Activated naive CD4-positive, alpha-beta T cell treated with anti-CD3 and anti-CD28 coated beads, Interleukin-2, amount 50 U/mL, for 16 hours (primary cell): ENCODE results near the gene ODF4.
"Not testable (repeated sequence)": the region's sequence is repeated elsewhere in the genome, so short reads cannot be mapped to it uniquely, and the experiment has no call there.

Experiments
- DNase-seq: peaks from one replicate; pipeline ENCODE4 v3.0.0-alpha.2; 2020

The ODF4 gene

GRCh38 chr17:8369944-8370343, 30.3 kb downstream of the ODF4 start:
- no peak for DNase-seq

- no peak for DNase-seq
Measured at GRCh38 chr17:8371786-8372185, 32.1 kb downstream of the ODF4 start.

- no peak for DNase-seq
Measured at GRCh38 chr17:8372422-8372821, 32.8 kb downstream of the ODF4 start.

GRCh38 chr17:8373856-8374255, 34.2 kb downstream of the ODF4 start:
- not testable (repeated sequence) for DNase-seq

DNA sequence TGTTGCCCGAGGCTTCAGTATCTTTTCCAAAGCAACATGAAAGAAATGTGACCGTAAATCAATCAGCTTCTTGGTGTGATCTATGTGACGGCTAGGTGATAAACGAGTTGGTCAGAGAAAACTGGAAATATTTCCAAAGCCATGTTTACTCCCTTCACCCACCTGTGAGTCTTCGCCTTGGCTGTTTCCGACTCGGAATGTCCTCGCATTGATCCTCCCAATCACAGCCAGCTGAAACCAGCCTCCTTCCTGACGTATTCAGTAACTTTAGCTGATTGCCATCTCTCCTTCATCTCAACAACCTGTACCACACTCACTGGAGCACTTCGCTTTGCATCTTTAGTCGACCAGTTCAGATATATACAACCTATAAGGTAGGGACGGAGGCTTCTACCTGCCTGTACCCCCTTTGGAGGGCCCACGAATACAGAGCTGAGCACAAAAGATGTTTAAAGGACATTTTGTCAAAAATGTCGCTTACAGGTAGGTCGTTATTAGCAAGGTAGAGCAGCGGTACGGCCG, 36.2 kb downstream of the ODF4 start:
- DNase-seq, result no peak

DNA sequence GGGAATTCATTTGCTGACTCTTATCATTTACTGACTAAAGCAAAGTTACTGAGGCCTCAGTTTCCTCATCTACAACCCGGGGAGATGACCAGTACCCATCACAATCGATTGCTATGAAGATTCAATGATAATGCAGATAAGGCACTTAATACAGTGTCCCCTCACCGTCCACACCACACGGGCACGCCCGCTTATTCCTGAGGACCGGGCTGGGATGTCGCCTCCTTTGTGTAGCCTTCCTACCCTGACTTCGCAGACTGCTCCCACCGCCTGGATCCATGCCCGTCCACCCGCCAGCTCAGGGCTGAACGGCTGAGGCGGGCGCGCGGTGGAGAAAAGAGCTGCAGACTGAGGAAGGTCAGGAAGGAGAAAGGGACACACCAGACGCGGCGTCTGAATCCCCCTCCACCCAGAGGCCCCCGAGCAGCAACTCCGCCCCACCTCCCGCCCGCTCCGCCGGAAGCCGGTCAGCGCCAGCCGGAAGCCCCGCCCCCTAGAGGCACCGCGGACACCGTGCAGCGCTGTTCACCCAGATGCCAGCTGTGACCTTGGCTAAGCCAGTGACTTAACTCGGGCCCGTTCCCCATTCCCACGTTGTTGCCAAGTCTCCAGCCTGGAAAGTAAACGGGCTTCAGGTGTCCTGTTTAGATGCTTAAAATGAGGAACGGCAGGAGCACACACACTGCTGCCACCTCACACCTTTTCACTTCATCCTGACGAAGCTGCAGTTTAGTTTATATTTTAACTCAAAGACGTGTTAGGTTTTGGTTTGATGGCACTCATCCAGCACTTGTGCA, 36.8 kb downstream of the ODF4 start, which contains the start of gene KRABD2:
KRABD2 (minus strand) TSS at position 434 of the 797 bp plus-strand sequence.
- DNase-seq, result peak; percentile 92

GRCh38 chr17:8377422-8377821, 37.8 kb downstream of the ODF4 start:
- no peak for DNase-seq

- not testable (repeated sequence) for DNase-seq
Measured at GRCh38 chr17:8378117-8378516, 38.5 kb downstream of the ODF4 start.

- DNase-seq, result no peak
Measured at GRCh38 chr17:8380049-8380448, 40.4 kb downstream of the ODF4 start.

- no peak for DNase-seq
Measured at GRCh38 chr17:8382052-8382879, 42.6 kb downstream of the ODF4 start.

DNA sequence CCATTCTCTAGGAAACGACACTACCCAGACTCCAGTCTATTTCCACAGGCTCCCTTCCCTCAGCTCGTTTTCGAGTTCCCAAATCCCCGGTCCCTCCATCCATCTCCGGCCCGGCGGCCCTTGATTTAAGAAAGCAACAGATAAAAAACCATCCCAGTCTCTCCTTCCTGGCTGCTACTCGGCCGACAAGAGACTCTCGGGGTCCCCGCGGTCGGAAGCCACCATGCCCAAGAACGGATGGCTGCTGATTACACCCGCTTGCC, 43.2 kb downstream of the ODF4 start:
- no peak for DNase-seq

DNA sequence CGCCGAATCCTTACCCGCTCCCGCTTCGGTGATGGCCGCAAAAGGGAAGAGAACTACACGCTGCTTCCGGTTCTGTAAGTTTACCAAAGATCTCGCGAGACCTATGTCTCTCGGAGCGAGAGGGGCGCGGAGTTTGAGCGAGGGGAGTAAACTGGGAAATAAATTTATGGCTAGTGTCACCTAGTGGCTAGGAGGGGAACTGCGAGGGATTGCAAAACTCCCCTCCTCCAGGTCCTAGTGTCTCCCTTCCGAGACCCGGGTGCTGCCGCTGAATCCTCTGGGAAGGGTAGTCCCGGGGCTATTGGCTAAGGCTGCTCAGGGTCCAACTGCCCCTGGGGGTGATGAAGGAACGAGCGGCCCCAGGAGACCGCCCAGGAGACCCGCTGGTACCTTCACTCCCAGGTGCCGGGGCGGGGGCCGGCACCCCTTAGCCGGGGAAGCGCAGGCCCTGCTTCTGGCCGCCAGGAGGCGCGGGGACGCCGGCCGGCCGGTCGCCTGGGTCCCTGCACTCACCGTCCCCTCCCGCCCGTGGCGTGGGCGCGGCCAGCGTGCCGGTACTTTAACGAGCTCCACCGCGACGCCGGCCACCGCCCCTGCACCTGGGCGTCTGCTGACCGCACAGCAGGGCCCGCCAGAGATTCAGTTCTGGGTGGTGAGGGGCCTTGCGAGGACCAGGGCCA, 43.6 kb downstream of the ODF4 start, which contains the start of gene RPL26:
RPL26 (minus strand) TSS at position 51 of the 680 bp plus-strand sequence. CDS start 883 bp downstream, outside the sequence.
- DNase-seq, result peak; percentile 92

DNA sequence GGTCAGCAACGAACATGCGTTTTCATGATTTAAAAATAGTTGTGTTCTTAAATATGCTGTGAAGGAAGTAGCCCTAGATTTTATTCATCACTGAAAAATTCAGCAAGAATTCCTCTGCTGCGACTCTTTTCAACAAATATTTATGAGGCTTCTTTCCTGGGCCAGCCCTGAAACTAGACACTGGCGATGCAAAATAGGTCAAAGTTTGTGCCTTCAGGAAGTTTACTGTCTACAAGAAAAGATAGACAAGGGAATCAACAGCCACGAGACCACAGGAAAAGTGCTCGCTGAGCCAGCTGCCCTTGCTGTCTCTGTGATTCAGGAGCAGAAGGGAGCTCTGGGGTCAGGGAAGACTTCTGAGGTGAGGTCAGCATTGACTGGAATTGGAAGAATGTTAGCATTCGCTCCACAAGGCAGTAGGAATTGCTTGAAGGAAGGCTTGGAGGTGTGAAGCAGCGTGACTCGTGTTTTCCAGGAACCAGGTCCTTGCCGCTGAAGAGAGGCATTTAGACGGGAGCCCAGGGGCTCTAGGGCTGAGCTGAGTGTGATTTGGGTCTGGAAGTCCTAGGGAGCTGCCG, 45.2 kb downstream of the ODF4 start:
- no peak for DNase-seq

- DNase-seq, result no peak
Measured at GRCh38 chr17:8386841-8387240, 47.2 kb downstream of the ODF4 start.

DNA sequence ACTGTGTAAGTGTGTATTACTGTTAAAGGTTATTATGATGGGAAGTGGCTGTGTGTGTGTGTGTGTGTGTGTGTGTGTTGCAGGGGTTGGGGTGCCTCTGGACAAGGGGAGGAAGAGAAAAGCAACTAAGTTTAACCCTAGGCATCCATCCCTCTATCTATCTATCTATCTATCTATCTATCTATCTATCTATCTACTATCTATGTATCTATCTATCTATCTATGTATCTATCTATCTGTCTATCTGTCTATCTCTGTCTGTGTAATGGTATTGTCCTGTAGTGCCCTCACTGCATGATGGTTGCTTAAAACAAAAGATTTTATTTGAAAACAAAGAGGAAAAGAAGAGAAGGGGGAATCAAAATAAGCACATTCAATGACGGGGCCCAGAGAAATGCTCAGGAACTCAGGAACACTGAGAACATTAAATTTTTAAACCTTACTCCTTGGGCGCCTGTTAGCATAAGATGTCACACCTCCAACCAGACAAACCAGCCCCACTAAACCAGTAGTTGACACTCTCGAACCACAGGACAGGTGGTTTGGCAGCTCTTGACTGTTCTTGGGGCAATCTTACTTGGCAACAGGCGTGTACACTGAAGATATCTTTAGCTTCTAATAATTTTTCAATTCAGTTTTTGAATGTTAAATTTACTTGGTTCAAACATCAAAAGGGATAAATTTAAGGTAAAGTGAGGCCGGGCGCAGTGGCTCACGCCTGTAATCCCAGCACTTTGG, 48.4 kb downstream of the ODF4 start:
- no peak for DNase-seq

DNA sequence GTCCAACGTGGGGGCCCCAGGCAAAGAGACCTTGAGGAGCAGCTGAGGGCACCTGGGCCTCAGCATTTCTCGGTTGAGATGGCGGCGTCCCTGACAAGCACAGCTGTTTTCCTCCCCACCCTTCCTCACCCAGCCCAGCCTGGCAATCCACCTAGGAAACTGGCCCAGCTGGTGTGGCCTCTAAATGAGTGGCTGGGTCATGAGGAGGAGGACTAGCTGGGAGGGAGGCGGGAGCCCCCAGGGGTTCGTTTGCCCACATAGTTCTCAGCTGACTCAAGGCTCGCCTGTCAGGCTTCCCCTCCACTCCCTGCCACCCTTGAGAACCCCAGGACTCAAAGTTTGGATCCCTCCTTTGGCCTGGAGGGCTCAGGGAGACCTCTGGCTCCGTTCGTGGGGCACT, 52.1 kb downstream of the ODF4 start:
- no peak for DNase-seq

GRCh38 chr17:8392274-8392673, 52.6 kb downstream of the ODF4 start:
- DNase-seq, result no peak

GRCh38 chr17:8392674-8393469, 53.2 kb downstream of the ODF4 start:
- DNase-seq, result no peak

DNA sequence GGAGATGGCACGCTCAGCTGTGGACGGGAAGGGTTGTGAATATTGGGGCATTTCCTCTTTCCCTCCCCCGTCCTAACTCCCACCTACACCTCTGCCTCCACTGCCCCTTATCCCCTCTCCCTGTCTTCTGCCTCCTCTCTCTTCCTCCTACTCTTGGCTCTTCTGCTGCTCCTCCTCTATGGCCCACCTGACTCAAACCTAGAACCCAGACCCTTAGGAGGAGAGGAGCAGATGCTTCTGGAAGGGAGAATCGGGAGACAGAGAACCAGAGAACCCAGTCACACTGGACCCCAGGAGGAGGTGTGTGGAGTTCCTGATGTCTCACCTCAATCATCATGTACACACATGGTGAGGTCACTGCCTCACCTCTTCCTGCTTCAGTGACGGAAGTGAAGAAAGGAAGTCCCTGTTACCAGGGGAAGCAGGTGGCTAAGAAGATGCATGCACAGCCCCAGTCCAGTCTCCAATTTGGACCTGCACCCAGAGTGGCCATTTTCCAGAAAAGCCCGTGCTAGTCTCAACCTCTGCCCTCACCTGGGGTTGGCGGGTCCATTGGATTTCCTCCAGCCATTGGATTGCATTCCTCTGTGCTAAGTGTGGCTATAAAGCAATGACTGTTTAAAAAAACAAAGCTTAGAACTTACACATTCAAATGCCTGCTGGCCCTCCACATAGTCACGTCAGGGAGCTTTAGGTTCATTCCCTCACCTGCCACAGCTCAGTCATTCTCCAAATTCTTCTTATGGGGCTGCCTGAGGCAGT, 54.0 kb downstream of the ODF4 start:
- peak; percentile 23 for DNase-seq

DNA sequence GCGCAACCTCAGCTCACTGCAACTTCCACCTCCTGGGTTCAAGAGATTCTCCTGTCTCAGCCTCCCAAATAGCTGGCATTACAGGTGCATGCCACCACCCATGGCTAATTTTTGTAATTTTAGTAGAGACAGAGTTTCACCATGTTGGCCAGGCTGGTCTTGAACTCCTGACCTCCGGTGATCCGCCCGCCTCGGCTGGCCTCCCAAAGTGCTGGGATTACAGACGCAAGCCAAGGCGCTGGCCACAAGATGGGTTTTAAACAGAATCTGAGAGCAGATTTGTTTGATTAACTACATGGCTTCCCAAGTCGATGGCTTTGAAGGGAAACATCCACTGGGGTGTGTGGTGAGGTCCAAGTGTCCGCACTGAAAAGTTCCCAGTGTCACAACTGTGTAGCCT, 54.9 kb downstream of the ODF4 start:
- DNase-seq, result not testable (repeated sequence)
